Brain microvascular endothelial cell (primary cell): Measurements from ENCODE around the gene JAK3.
"Not testable (repeated sequence)": the region's sequence is repeated elsewhere in the genome, so short reads cannot be mapped to it uniquely, and the experiment has no call there.

ENCODE experiments used
- DNase-seq: peaks from one replicate; pipeline ENCODE4 v3.0.0-alpha.2; 2020
- H3K27ac ChIP-seq: fragments of 250-450 bp; sonication (Bioruptor Pico); 2 replicates; pipeline ENCODE4 v1.5.1; 2020; ENCODE audit warnings: mild to moderate bottlenecking, moderate library complexity
- H3K27me3 ChIP-seq: fragments of 250-450 bp; sonication (Bioruptor Pico); replicated peaks from 2 replicates; pipeline ENCODE4 v1.5.1; 2020; ENCODE audit warnings: mild to moderate bottlenecking
- H3K36me3 ChIP-seq: fragments of 250-450 bp; sonication (Bioruptor Pico); replicated peaks from 2 replicates; pipeline ENCODE4 v1.5.1; 2020; ENCODE audit warnings: mild to moderate bottlenecking
- H3K4me3 ChIP-seq: 2 replicates; pipeline ENCODE4 v1.5.1; 2011; ENCODE audit warnings: low read depth, mild to moderate bottlenecking, control low read depth, low read length, moderate library complexity
- in situ Hi-C: cut with HindIII; loops from 2 replicates; pipeline ENCODE4 v1.10.0; 2017; ENCODE audit warnings: low sequenced_read_pairs, low pct_ligation_motif_present
- TF ChIP-seq, protein P1 (sequence below): IDR thresholded peaks from 2 replicates; pipeline ENCODE4 v1.5.1; 2011; ENCODE audit warnings: low read depth, mild to moderate bottlenecking, moderate library complexity, low read length, control low read depth, inconsistent platforms; ENCODE audit errors: missing control alignments

The JAK3 gene

GRCh38 chr19:17806945-17807344 lies 40.8 kb downstream of the JAK3 start:
- H3K27me3 ChIP-seq, result peaks cover 3% of the 10 kb centered on the region
- no peaks in the 10 kb centered on the region for H3K36me3 ChIP-seq
- TF ChIP-seq, protein P1, sequence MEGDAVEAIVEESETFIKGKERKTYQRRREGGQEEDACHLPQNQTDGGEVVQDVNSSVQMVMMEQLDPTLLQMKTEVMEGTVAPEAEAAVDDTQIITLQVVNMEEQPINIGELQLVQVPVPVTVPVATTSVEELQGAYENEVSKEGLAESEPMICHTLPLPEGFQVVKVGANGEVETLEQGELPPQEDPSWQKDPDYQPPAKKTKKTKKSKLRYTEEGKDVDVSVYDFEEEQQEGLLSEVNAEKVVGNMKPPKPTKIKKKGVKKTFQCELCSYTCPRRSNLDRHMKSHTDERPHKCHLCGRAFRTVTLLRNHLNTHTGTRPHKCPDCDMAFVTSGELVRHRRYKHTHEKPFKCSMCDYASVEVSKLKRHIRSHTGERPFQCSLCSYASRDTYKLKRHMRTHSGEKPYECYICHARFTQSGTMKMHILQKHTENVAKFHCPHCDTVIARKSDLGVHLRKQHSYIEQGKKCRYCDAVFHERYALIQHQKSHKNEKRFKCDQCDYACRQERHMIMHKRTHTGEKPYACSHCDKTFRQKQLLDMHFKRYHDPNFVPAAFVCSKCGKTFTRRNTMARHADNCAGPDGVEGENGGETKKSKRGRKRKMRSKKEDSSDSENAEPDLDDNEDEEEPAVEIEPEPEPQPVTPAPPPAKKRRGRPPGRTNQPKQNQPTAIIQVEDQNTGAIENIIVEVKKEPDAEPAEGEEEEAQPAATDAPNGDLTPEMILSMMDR, result no peak
- no peak overlapping the region for H3K27ac ChIP-seq
- in situ Hi-C loops, result no loop called here
- no peak for DNase-seq
- H3K4me3 ChIP-seq, result no peak overlapping the region

- TF ChIP-seq, protein P1, result no peak
- in situ Hi-C loops, result no loop called here
- DNase-seq, result no peak
These were observed 42.4 kb downstream of the JAK3 start for GRCh38 chr19:17805427-17805826.

DNA sequence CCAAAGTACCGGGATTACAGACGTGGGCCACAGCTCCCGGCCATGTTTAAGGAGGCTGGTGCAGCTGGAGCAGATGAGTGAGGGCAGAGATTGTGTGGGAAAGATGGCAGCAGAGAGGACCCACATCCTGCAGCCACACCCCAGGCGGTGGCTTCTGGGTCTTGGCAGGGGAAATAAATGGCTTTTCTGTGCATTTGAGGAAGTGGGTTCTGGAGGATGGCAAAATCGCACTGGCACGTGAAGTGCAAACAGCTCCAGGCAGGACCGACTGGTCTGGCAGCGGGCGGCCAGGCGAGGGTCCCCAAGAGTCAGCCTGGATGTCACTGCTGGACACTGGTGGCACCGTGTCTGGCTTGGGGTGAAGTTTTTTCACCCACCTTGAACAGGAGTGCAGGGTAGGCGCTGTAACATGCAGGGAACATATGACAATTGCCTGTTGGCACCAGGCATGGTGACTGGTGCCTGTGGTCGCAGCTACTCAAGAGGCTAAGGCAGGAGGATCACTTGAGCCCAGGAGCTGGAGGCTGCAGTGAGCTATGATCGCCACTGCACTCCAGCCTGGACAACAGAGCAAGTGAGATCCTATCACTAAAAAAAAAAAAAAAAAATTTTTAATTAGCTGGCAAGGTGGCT lies 44.4 kb downstream of the JAK3 start:
- H3K4me3 ChIP-seq, result no peak overlapping the region
- in situ Hi-C loops, result no loop called here
- TF ChIP-seq, protein P1, result no peak

More at GRCh38 chr19:17805427-17805826, 42.4 kb downstream of the JAK3 start:
- Histone ChIP-seq H3K4me3 (no peak overlapping the region), H3K27ac (no peak overlapping the region), H3K36me3 (no peaks in the 10 kb centered on the region), H3K27me3 (peaks cover 3% of the 10 kb centered on the region)

DNA sequence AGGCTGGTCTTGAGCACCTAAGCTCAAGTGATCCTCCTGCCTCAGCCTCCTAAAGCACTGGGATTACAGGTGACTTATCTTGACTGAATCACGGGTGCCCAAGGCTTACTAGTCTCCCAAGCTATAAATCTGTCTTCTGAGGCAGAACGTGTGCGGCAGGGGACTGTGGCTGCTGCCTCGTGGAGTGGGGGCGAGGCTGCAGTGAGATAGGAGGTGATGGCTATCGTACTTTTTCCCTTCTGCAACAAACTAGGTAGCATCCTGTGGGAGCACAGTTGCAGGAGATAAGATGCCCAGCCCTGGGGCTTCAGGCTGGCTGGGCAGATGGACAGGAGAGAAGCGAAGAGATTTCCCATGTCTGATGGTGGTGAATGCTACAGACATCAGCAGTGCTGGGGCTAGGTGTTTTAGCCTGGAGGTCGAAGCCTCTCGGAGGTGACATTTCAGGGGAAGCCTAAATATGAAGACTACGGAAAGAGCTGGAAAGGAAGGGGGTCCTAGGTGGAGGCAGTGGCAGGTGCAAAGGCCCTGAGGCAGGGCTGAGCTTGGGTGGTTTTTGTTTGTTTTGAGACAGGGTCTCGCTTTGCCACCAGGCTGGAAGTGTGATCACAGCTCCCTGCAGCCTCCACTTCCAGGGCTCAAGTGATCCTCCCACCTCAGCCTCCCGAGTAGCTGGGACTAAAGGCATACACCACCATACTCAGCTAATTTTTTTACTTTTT lies 45.5 kb downstream of the JAK3 start:
- no peak for DNase-seq
- no peak overlapping the region for H3K27ac ChIP-seq
- H3K27me3 ChIP-seq, result peaks cover 3% of the 10 kb centered on the region
- in situ Hi-C loops, result no loop called here
- H3K4me3 ChIP-seq, result no peak overlapping the region
- TF ChIP-seq, protein P1, result no peak
- no peaks in the 10 kb centered on the region for H3K36me3 ChIP-seq

More for the DNA sequence above, 44.4 kb downstream of the JAK3 start:
- H3K36me3 ChIP-seq, result no peaks in the 10 kb centered on the region
- no peak for DNase-seq
- H3K27me3 ChIP-seq, result peaks cover 3% of the 10 kb centered on the region
- no peak overlapping the region for H3K27ac ChIP-seq

DNA sequence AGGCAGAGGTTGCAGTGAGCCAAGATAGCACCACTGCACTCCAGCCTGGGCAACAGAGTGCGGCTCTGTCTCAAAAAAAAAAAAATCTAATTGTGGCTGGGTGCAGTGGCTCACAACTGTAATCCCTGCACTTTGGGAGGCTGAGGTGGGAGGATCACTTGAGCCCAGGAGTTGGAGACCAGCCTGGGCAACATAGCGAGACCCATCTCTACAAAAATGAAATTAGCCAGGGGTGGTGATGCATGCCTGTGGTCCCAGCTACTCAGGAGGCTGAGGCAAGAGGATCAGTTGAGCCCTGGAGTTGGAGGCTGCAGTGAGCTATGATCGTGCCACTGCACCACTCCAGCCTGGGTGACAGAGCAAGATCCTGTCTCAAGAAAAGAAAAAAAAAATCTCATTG lies 49.2 kb downstream of the JAK3 start:
- in situ Hi-C loops, H3K27ac ChIP-seq, H3K4me3 ChIP-seq, DNase-seq, H3K36me3 ChIP-seq: not testable (repeated sequence)
- peaks cover 21% of the 10 kb centered on the region for H3K27me3 ChIP-seq

DNA sequence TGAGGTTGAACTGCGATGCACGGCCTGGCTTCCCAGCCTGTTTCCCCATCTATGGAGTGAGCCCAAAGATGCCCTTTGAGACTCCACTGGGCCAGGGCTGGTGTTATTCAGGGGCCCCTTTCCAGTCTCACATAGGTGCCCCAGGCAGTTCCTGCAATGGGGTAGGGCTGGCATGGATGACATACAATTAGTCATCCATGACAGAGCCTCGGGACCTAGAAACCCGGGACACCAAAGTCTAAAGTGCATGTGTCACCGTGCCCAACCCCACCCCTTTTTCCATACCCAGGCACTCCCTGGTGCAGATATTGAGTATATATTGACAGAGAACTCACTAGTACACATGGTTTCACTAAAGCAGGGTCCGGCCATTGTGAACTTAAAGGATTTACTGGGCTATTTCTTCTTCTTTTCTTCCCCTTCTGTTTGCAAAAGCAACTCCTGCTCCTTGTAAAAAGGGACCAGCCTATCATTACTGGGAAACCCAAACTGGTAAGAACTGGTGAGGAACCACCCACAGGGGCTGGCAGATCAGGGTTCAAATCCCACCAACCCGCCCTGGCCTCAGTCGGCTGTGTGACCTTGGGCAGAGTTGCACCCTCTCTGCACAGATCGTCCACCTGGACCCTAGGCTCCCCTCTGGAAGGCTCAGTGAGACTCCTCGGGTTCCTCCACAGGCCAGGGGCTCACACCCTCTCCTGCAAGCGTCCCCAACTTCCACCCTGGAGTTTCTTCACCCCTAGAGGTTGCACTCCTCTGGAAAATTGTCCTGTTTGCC lies 50.2 kb downstream of the JAK3 start:
- Histone ChIP-seq H3K27me3 (peaks cover 18% of the 10 kb centered on the region), H3K27ac (no peak overlapping the region), H3K4me3 (no peak overlapping the region), H3K36me3 (no peaks in the 10 kb centered on the region)
- DNase-seq, result no peak
- in situ Hi-C loops, result no loop called here
- TF ChIP-seq, protein P1, result no peak
